A673 (cell line): ENCODE results near the gene AQP11. TPM values are rescaled to one million over a fixed set of nuclear protein-coding genes. Genes with fewer than 3 reads are reported as not detected.
"Not testable (repeated sequence)": the region's sequence is repeated elsewhere in the genome, so short reads cannot be mapped to it uniquely, and the experiment has no call there.

Source experiments
- BruUV-seq: library from RNA; stranded (reverse); fragments of 400-500 nt; replicated peaks from 2 replicates; lab custom pipeline; 2021; lab: Mats Ljungman, UMichigan
- CTCF ChIA-PET: fragments of 300-600 bp; sonication (Branson Sonifier 250); formaldehyde crosslinking; loops from one replicate; lab custom pipeline; 2022; ENCODE audit warnings: antibody characterized with exemption; lab: Charles Lee
- POLR2A ChIA-PET: fragments of 300-600 bp; sonication (Branson Sonifier 250); formaldehyde crosslinking; loops from one replicate; lab custom pipeline; 2022; ENCODE audit warnings: antibody characterized with exemption; ENCODE audit not compliant: low non-redundant PET; lab: Charles Lee
- DNase-seq: peaks from one replicate; pipeline ENCODE4 v3.0.0-alpha.2; 2015; ENCODE audit warnings: low spot score
- H3K27ac ChIP-seq: fragments of 200-600 bp; sonication (generic); 2 replicates; pipeline ENCODE4 v1.5.1; 2016; ENCODE audit warnings: mixed run types, low read depth, mild to moderate bottlenecking, mixed read lengths, antibody characterized with exemption, low read length; ENCODE audit not compliant: poor library complexity, severe bottlenecking
- H3K27me3 ChIP-seq: fragments of 200-600 bp; sonication (generic); replicated peaks from 2 replicates; pipeline ENCODE4 v1.6.1; 2017; ENCODE audit warnings: mixed run types, low read depth, mild to moderate bottlenecking, mixed read lengths, antibody characterized with exemption, low read length; ENCODE audit not compliant: insufficient read depth, poor library complexity
- H3K36me3 ChIP-seq: fragments of 200-600 bp; sonication (generic); 2 replicates; pipeline ENCODE4 v1.6.1; 2016; ENCODE audit warnings: mixed run types, mild to moderate bottlenecking, mixed read lengths, antibody characterized with exemption, low read length; ENCODE audit not compliant: insufficient read depth, poor library complexity, severe bottlenecking
- H3K4me1 ChIP-seq: fragments of 200-600 bp; sonication (generic); 2 replicates; pipeline ENCODE4 v1.6.1; 2017; ENCODE audit warnings: mixed run types, mild to moderate bottlenecking, mixed read lengths, antibody characterized with exemption, low read length; ENCODE audit not compliant: insufficient read depth, poor library complexity, severe bottlenecking
- H3K4me3 ChIP-seq: fragments of 200-600 bp; sonication (generic); 2 replicates; pipeline ENCODE4 v1.5.1; 2016; ENCODE audit warnings: low read depth, mixed run types, mild to moderate bottlenecking, mixed read lengths, low read length; ENCODE audit not compliant: poor library complexity, severe bottlenecking
- H3K9me3 ChIP-seq: fragments of 200-600 bp; sonication (generic); 2 replicates; pipeline ENCODE4 v1.6.1; 2016; ENCODE audit warnings: mixed run types, low read depth, mild to moderate bottlenecking, mixed read lengths, antibody characterized with exemption, low read length; ENCODE audit not compliant: poor library complexity, severe bottlenecking
- EZH2 ChIP-seq: fragments of 200-600 bp; sonication (generic); IDR thresholded peaks from 2 replicates; pipeline ENCODE4 v1.6.1; 2017; ENCODE audit warnings: borderline replicate concordance, low read depth, mild to moderate bottlenecking, mixed read lengths, antibody characterized with exemption, low read length; ENCODE audit not compliant: poor library complexity, severe bottlenecking
- intact Hi-C: fragments of 100-400 bp; cut with micrococcal nuclease; formaldehyde crosslinking; loops from one replicate; pipeline ENCODE4 v1.10.0; 2022; ENCODE audit not compliant: unreplicated experiment
- total RNA-seq: library from RNA; stranded (reverse); gene quantifications from 2 replicates; pipeline ENCODE4 v1.2.3, GENCODE V29; 2021
- TF ChIP-seq, protein P1 (sequence below): fragments of 300-800, 200-600 bp; sonication (generic); conservative IDR thresholded peaks from 2 replicates; pipeline ENCODE4 v1.5.1; 2017; ENCODE audit warnings: low read depth, mild to moderate bottlenecking, antibody characterized with exemption, low read length, moderate library complexity, mixed read lengths

Gene AQP11
- total RNA-seq, 1 experiment from 2014 or later = 0.39 TPM

DNA sequence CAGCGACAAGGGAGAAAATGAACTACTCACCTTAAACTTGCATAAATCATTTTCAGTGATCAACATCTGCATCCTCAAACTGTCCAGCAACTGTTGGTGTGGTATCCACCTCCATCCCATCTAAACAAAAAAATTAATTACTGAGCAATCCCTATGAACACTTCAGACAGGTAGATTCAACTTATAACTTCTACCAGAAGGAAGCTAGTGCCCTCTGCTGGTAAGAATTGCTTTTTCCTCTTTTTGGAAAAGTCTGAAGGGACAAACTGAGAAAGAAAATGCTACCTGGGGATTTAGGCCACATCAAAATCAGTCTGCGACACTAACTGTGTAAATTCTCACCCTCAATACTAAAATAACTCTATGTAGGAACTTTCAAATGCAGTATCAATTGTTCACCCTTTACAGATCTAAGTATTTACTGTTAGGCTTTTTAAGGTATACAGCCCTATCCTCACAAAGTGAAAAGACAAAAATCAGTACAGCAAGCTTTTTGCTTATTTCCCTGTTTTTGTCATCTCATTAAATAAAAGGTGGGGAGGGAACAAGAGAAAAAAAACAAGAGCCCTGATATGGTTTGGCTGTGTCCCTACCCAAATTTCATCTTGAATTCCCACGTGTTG, 29.9 kb downstream of the AQP11 start:
- intact Hi-C loops = loop anchor here (2.0 to 5.0 kb wide), 2 partner anchors 427 to 492 kb away; partner anchors contain the start of gene MYO7A
- POLR2A ChIA-PET = no interaction called here
- Histone ChIP-seq H3K4me1 (no peaks in the 10 kb centered on the region), H3K36me3 (peaks cover 78% of the 10 kb centered on the region), H3K4me3 (no peak overlapping the region), H3K9me3 (no peaks in the 10 kb centered on the region), H3K27me3 (no peaks in the 10 kb centered on the region), H3K27ac (no peak overlapping the region)
- peak; percentile 55 for DNase-seq
- no TSS peak for BruUV-seq
- no peak for TF ChIP-seq EZH2
- TF ChIP-seq, protein P1, sequence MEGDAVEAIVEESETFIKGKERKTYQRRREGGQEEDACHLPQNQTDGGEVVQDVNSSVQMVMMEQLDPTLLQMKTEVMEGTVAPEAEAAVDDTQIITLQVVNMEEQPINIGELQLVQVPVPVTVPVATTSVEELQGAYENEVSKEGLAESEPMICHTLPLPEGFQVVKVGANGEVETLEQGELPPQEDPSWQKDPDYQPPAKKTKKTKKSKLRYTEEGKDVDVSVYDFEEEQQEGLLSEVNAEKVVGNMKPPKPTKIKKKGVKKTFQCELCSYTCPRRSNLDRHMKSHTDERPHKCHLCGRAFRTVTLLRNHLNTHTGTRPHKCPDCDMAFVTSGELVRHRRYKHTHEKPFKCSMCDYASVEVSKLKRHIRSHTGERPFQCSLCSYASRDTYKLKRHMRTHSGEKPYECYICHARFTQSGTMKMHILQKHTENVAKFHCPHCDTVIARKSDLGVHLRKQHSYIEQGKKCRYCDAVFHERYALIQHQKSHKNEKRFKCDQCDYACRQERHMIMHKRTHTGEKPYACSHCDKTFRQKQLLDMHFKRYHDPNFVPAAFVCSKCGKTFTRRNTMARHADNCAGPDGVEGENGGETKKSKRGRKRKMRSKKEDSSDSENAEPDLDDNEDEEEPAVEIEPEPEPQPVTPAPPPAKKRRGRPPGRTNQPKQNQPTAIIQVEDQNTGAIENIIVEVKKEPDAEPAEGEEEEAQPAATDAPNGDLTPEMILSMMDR = peak; percentile 86
- CTCF ChIA-PET = interaction anchor here (0.8 to 1.0 kb wide), 2 partner anchors 18 to 493 kb away, joined by 3 to 4 read pairs; no protein-coding TSS in a partner anchor

DNA sequence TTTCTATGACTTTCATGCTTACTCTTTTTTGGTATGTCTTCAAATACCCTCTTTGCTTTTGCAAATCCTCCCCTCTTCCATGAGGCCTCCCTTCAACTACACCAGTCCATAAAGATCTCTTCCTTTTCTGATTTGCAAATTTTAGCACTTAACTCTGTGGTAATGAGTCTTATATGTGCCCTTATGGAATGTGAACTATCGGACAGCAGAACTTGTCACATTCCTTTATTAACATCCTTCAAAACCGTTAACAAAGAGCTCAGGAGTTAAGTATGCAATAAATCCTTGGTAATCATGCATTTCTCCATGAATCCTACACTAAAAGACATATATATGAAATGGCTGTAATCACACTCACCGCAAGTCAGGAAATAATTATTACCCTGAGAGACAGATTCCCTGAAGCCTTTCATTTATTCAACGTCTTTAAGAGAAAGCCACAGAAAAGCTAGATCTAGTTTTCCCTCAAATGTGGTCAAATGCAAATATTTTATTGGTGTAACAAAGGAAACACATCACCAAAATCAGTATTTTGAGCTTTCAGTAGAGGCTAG, 40.5 kb downstream of the AQP11 start:
- H3K9me3 ChIP-seq = no peaks in the 10 kb centered on the region
- peak; percentile 71 for DNase-seq
- H3K27me3 ChIP-seq = no peaks in the 10 kb centered on the region
- peaks cover 29% of the 10 kb centered on the region for H3K36me3 ChIP-seq
- H3K27ac ChIP-seq = peak overlapping the region; percentile 50
- TF ChIP-seq, protein P1 = no peak
- no peak for TF ChIP-seq EZH2
- no TSS peak for BruUV-seq
- peak overlapping the region; percentile 5 for H3K4me3 ChIP-seq
- H3K4me1 ChIP-seq = peaks cover 13% of the 10 kb centered on the region
- ChIA-PET POLR2A (interaction anchor here (0.9 kb wide), 1 partner anchor 157 kb away, joined by 4 read pairs; no protein-coding TSS in a partner anchor), CTCF (no interaction called here)
- intact Hi-C loops = loop anchor here (10.0 kb wide), 1 partner anchor 365 kb away; the partner anchor contains the start of gene INTS4

DNA sequence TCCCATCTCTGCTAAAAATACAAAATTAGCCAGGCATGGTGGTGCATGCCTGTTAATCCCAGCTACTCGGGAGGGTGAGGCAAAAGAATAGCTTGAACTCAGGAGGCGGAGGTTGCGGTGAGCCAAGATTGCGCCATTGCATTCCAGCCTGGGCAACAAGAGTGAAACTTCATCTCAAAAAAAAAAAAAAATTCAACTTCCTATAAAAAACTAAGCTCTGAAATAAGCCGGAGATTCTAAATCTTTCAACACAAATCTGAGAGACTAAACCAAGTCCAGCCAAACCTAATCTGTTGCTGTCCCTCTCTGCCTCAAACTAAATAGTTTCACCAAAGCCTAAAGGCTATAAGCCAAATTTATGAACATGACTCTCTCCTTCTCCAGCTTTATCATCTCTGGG, 44.2 kb downstream of the AQP11 start:
- intact Hi-C loops = loop anchor here (10.0 kb wide), 1 partner anchor 361 kb away; the partner anchor contains the start of gene INTS4
- CTCF ChIA-PET, POLR2A ChIA-PET: not testable (repeated sequence)

More for the DNA sequence above, 44.2 kb downstream of the AQP11 start:
- not testable (repeated sequence) for H3K27me3 ChIP-seq, H3K4me3 ChIP-seq, H3K9me3 ChIP-seq, H3K27ac ChIP-seq, BruUV-seq, DNase-seq
- peaks cover 13% of the 10 kb centered on the region for H3K36me3 ChIP-seq
- H3K4me1 ChIP-seq = peaks cover 25% of the 10 kb centered on the region
